D721Med (cell line): Measurements from ENCODE around the gene NGF.

Experiments used
- DNase-seq: peaks from one replicate; pipeline ENCODE4 v3.0.0; 2011; ENCODE audit warnings: low spot score; ENCODE audit not compliant: insufficient read length
- FAIRE-seq: peaks from 2 replicates; lab custom pipeline; 2011; peaks lifted over from hg19 to GRCh38; lab: Jason Lieb, UNC
- CTCF ChIP-seq: IDR thresholded peaks from 2 replicates; pipeline ENCODE4 v1.5.1; 2012; ENCODE audit warnings: mild to moderate bottlenecking, control low read depth; ENCODE audit not compliant: insufficient read depth; ENCODE audit errors: missing control alignments

NGF gene

GRCh38 chr1:115283249-115283648 lies 54.8 kb downstream of the NGF start:
- DNase-seq (no peak), FAIRE-seq (no peak)
- TF ChIP-seq CTCF, result no peak

GRCh38 chr1:115282807-115283208 lies 55.2 kb downstream of the NGF start:
- no peak for DNase-seq
- no peak for FAIRE-seq
- no peak for TF ChIP-seq CTCF

GRCh38 chr1:115281143-115281542 lies 56.9 kb downstream of the NGF start:
- TF ChIP-seq CTCF, result no peak
- FAIRE-seq (no peak), DNase-seq (no peak)

GRCh38 chr1:115280064-115280463 lies 58.0 kb downstream of the NGF start:
- no peak for FAIRE-seq

GRCh38 chr1:115278211-115278610 lies 59.8 kb downstream of the NGF start:
- no peak for DNase-seq
- TF ChIP-seq CTCF, result no peak

More at GRCh38 chr1:115280064-115280463, 58.0 kb downstream of the NGF start:
- no peak for TF ChIP-seq CTCF
- no peak for DNase-seq

GRCh38 chr1:115277276-115277675 lies 60.8 kb downstream of the NGF start:
- DNase-seq, result no peak
- FAIRE-seq, result no peak
- no peak for TF ChIP-seq CTCF

More at GRCh38 chr1:115278211-115278610, 59.8 kb downstream of the NGF start:
- no peak for FAIRE-seq

- no peak for DNase-seq
- FAIRE-seq, result no peak
- peak; percentile 33 for TF ChIP-seq CTCF
These were observed 62.8 kb downstream of the NGF start for GRCh38 chr1:115275216-115275615.
